GM10266 (cell line): ENCODE data around the gene ZNF407.

Experiments used
- DNase-seq: peaks from one replicate; pipeline ENCODE4 v3.0.0; 2012; ENCODE audit errors: extremely low spot score
- TF ChIP-seq, protein P1 (sequence below): IDR thresholded peaks from 2 replicates; pipeline ENCODE4 v1.5.1; 2012; ENCODE audit warnings: mild to moderate bottlenecking, low read depth; ENCODE audit not compliant: control insufficient read depth, insufficient read depth; ENCODE audit errors: missing control alignments

Gene ZNF407

DNA sequence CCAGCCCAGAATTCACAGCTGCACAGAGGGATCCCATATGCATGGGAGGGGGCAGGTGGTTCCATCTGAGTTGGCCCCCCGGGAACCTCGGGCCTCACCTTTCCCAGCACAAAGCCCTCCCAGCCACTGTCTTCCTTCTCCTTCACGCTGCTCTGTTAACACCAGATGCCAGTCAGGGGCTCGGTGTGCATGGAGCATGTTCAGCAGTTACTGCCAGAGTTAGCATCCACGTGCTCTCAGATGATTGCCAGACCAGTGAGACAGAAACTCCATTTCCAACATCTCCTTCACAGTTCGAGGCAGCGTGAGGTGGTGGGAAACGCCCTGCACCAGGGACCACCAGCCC lies 510.2 kb downstream of the ZNF407 start:
- TF ChIP-seq, protein P1, sequence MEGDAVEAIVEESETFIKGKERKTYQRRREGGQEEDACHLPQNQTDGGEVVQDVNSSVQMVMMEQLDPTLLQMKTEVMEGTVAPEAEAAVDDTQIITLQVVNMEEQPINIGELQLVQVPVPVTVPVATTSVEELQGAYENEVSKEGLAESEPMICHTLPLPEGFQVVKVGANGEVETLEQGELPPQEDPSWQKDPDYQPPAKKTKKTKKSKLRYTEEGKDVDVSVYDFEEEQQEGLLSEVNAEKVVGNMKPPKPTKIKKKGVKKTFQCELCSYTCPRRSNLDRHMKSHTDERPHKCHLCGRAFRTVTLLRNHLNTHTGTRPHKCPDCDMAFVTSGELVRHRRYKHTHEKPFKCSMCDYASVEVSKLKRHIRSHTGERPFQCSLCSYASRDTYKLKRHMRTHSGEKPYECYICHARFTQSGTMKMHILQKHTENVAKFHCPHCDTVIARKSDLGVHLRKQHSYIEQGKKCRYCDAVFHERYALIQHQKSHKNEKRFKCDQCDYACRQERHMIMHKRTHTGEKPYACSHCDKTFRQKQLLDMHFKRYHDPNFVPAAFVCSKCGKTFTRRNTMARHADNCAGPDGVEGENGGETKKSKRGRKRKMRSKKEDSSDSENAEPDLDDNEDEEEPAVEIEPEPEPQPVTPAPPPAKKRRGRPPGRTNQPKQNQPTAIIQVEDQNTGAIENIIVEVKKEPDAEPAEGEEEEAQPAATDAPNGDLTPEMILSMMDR: no peak
- no peak for DNase-seq

DNA sequence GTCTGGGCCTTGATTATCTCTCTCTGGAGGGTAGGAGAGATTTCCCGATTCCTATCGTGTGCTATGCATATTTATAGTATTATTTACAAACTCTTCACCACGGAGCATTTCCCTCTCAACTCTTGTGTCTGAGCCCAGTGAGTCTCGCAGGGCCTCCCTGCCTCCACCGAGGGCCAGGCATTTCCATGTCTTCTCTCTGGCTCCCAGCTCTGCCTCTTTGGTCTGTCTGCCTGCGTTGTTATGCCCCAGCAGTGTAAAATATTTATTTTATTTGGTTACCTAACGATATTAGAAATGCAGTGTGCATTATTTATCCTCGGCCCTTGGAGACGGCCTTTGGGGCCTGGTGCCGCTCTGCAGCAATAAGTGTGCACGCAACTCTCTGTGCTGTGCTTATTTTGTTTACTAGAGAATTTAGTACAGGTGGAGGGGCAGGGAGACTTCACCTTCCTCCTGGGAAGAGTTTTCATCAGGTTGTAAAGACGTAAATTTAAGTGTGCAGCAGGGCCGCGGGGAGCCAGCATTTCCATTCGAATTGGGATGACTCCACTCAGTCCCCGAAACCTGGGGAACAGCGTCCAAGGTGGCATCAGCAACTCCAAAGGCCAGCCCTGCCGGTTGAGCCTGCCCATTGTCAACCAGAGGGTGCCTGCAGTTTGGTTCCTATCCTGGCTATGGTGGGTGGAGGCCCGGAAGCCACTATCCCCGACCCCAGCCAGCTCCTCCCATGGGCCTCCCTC lies 511.1 kb downstream of the ZNF407 start:
- no peak for DNase-seq
- TF ChIP-seq, protein P1: no peak

DNA sequence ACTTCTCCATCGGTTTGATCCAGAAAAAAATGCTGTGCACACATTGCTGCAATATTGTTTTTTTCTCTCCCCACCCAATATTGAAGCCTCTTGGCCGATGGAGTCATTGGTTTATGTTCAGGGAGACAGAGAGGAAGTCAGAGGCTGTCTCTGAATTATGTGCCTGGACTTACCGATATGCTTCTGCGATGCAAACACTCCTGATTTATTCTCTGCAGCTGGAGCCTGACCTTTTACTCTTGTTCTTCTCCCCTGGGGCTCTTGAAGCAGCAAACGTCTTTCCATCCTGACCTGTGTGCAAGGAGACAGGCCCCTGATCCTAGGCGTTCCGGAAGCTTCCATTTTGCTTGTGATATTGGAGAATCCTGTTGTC lies 511.6 kb downstream of the ZNF407 start:
- no peak for DNase-seq
- TF ChIP-seq, protein P1: no peak

DNA sequence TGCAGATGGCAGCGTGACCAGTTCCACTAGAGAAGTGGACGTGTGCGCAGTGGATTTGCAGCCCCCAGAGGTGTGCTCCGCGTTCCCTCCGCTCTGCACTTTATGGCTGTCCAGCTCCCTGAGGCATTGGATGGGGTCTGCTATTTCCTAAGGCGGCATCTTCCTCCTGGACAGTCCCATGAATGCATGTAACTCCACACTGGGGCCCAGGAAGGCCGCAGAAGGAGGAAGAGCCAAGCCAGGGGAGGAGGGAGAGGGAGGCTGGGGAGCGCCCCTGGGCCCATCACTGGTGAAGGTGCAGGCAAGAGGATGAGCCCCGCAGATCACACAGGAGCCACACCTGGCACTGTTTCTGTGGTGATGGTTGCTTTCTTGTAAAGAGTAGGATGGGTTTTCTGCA lies 512.1 kb downstream of the ZNF407 start:
- TF ChIP-seq, protein P1: no peak

DNA sequence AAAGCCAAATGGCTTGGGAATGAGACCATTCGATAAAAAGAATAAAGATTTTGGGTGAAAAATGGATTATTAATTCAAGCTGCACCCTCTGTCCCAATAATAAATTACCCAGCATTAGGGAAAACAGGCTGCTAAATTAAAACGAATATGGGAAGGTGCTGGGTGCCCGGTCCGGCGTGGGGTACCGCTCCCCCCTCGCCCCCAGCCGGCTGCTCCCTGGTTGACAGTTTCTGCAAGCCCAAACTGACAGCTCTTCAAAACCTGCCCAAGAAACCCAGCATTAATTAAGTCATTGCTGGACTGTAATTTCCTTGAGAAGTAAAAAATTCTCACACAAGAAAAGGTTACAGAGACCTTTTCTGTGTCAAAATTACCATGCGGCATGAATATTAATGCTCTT lies 512.6 kb downstream of the ZNF407 start:
- no peak for DNase-seq
- TF ChIP-seq, protein P1: no peak

More for the DNA sequence above, 512.1 kb downstream of the ZNF407 start:
- no peak for DNase-seq

DNA sequence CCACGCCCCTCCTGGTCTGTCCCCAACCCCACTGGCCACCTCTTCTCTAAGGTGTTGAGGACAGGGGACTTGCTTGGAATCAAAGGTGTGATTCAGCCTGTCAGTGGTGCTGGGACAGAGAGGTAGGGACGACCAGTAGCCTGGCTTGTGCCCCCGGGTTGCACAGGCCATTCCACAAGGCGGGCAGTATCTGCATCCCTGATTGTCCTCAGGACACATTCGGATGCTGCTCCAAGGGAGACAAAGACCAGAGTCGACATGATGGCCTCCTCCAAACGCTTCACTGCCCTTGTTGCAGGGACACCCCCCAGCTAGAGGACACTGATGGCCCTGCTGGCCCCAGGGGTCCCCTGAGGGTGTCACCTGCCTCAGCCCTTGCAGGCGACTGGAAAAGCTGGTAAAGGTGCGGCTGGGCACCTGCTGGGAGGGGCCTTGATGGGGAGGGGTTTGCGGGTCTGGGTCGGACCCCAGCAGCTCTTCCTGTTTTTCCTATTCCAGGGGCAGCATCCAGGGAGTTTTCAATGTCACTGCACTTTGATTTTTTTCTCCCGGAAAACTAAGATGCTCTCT lies 513.3 kb downstream of the ZNF407 start:
- TF ChIP-seq, protein P1: no peak

DNA sequence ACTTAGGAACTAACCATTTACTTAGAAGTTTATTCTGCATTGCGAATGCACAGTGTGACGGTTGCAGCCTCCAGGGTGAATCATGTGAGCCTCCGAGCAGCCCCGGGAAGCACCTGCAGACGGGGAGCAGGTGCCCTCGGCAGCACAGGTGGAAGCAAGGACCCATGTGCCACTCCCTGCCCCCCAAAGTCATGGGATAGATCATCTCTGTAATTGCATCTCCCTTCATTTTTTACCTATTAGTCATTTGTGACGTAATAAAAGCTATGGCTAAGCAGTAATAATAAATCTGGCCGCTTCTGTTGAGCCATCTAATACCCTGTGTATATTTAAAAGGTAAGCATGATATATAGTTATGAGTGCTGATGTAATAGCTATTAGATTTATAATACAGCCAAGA lies 514.1 kb downstream of the ZNF407 start:
- TF ChIP-seq, protein P1: no peak
- DNase-seq: no peak

More for the DNA sequence above, 513.3 kb downstream of the ZNF407 start:
- no peak for DNase-seq
